IPS DF 6.9 (cell line): ENCODE data around the gene PKMYT1.

Experiments
- DNase-seq: peaks from one replicate; pipeline ENCODE4 v3.0.0-alpha.2; 2013; ENCODE audit warnings: low read depth, low spot score
- H3K27ac ChIP-seq: one replicate; pipeline ENCODE4 v1.5.1; 2013; ENCODE audit warnings: low read length, control low read depth
- H3K27me3 ChIP-seq: 2 replicates; pipeline ENCODE4 v1.6.1; 2013; ENCODE audit warnings: mild to moderate bottlenecking, low read length; ENCODE audit not compliant: control insufficient read depth, insufficient read depth
- H3K36me3 ChIP-seq: 2 replicates; pipeline ENCODE4 v1.6.1; 2013; ENCODE audit warnings: low read length; ENCODE audit not compliant: control insufficient read depth, insufficient read depth
- H3K4me1 ChIP-seq: 2 replicates; pipeline ENCODE4 v1.6.1; 2013; ENCODE audit warnings: low read length; ENCODE audit not compliant: control insufficient read depth, insufficient read depth
- H3K4me3 ChIP-seq: 2 replicates; pipeline ENCODE4 v1.5.1; 2013; ENCODE audit warnings: mild to moderate bottlenecking, low read length
- H3K9me3 ChIP-seq: 2 replicates; pipeline ENCODE4 v1.6.1; 2013; ENCODE audit warnings: low read length, inconsistent platforms; ENCODE audit not compliant: control insufficient read depth, insufficient read depth
- WGBS: extraction: QIAGEN DNeasy Blood & Tissue Kit; methylation state at CpG from one replicate; pipeline ENCODE4 v1.1.7; 2013; ENCODE audit warnings: mixed read lengths, missing lambda C conversion rate; ENCODE audit not compliant: insufficient read length, insufficient coverage; 5-methylcytosine and 5-hydroxymethylcytosine counted together

PKMYT1 gene

GRCh38 chr16:2980227-2981176 lies at the start of gene PKMYT1:
PKMYT1 (minus strand) TSS chr16:2980446; CDS start chr16:2979657, 789 bp downstream.
- WGBS: no CpG with 5 or more reads among the region's 91 CpGs
- peaks cover 5% of the 10 kb centered on the region; the same call in 1 of the 2 replicates for H3K4me1 ChIP-seq
- H3K27ac ChIP-seq: no peak within 1 kb of the TSS

GRCh38 chr16:3029491-3030221 lies 49.4 kb upstream of the PKMYT1 start:
- Histone ChIP-seq H3K4me3 (no peak overlapping the region), H3K9me3 (no peaks in the 10 kb centered on the region), H3K36me3 (peaks cover 12% of the 10 kb centered on the region), H3K27me3 (no peaks in the 10 kb centered on the region), H3K27ac (no peak overlapping the region), H3K4me1 (peaks cover 5% of the 10 kb centered on the region)
- WGBS: no CpG with 5 or more reads among the region's 59 CpGs
- DNase-seq: no peak

More at GRCh38 chr16:2980227-2981176, at the start of gene PKMYT1:
- H3K9me3 ChIP-seq: no peaks in the 10 kb centered on the region
- no peaks in the 10 kb centered on the region for H3K27me3 ChIP-seq
- peaks cover 12% of the 10 kb centered on the region for H3K36me3 ChIP-seq
- H3K4me3 ChIP-seq: peak within 1 kb of the TSS; percentile 88
- DNase-seq: no peak

- no peak for DNase-seq
- no peaks in the 10 kb centered on the region for H3K27me3 ChIP-seq
- no peaks in the 10 kb centered on the region for H3K9me3 ChIP-seq
- H3K36me3 ChIP-seq: peaks cover 12% of the 10 kb centered on the region
- H3K4me1 ChIP-seq: peaks cover 5% of the 10 kb centered on the region
- no CpG with 5 or more reads among the region's 15 CpGs for WGBS
- H3K4me3 ChIP-seq: no peak overlapping the region
- H3K27ac ChIP-seq: no peak overlapping the region
Observed at GRCh38 chr16:3028716-3029319, 48.6 kb upstream of the PKMYT1 start.

GRCh38 chr16:3027983-3028715 lies 47.9 kb upstream of the PKMYT1 start:
- Histone ChIP-seq H3K36me3 (peaks cover 12% of the 10 kb centered on the region), H3K4me3 (no peak overlapping the region), H3K4me1 (peaks cover 5% of the 10 kb centered on the region), H3K27ac (no peak overlapping the region), H3K27me3 (no peaks in the 10 kb centered on the region), H3K9me3 (no peaks in the 10 kb centered on the region)
- DNase-seq: no peak
- no CpG with 5 or more reads among the region's 58 CpGs for WGBS

GRCh38 chr16:3027489-3027795 lies 47.2 kb upstream of the PKMYT1 start:
- H3K4me3 ChIP-seq: no peak overlapping the region
- no peaks in the 10 kb centered on the region for H3K9me3 ChIP-seq
- no peak for DNase-seq
- no peaks in the 10 kb centered on the region for H3K27me3 ChIP-seq
- peaks cover 14% of the 10 kb centered on the region for H3K36me3 ChIP-seq
- no CpG with 5 or more reads among the region's 8 CpGs for WGBS
- no peak overlapping the region for H3K27ac ChIP-seq
- peaks cover 9% of the 10 kb centered on the region for H3K4me1 ChIP-seq

GRCh38 chr16:3026609-3027488 lies 46.6 kb upstream of the PKMYT1 start:
- no peak for DNase-seq
- peaks cover 16% of the 10 kb centered on the region for H3K36me3 ChIP-seq
- peaks cover 9% of the 10 kb centered on the region for H3K4me1 ChIP-seq
- H3K4me3 ChIP-seq: no peak overlapping the region
- H3K27me3 ChIP-seq: no peaks in the 10 kb centered on the region
- no peaks in the 10 kb centered on the region for H3K9me3 ChIP-seq
- no peak overlapping the region for H3K27ac ChIP-seq
- WGBS: no CpG with 5 or more reads among the region's 24 CpGs

GRCh38 chr16:3026003-3026378 lies 45.7 kb upstream of the PKMYT1 start:
- DNase-seq: no peak
- Histone ChIP-seq H3K9me3 (no peaks in the 10 kb centered on the region), H3K36me3 (peaks cover 18% of the 10 kb centered on the region), H3K4me3 (no peak overlapping the region), H3K27ac (no peak overlapping the region), H3K27me3 (no peaks in the 10 kb centered on the region), H3K4me1 (peaks cover 8% of the 10 kb centered on the region)
- no CpG with 5 or more reads among the region's 8 CpGs for WGBS

GRCh38 chr16:3025032-3026002 lies 45.1 kb upstream of the PKMYT1 start:
- peaks cover 8% of the 10 kb centered on the region for H3K4me1 ChIP-seq
- no peak for DNase-seq
- WGBS: no CpG with 5 or more reads among the region's 18 CpGs
- no peak overlapping the region for H3K4me3 ChIP-seq
- peaks cover 18% of the 10 kb centered on the region for H3K36me3 ChIP-seq
- no peaks in the 10 kb centered on the region for H3K9me3 ChIP-seq
- no peak overlapping the region for H3K27ac ChIP-seq
- H3K27me3 ChIP-seq: no peaks in the 10 kb centered on the region
